ENCODE data around the gene ZNF649. TPM values are rescaled to one million over a fixed set of nuclear protein-coding genes. Genes with fewer than 3 reads are reported as not detected.
A peak's percentile ranks its signal among the peaks of the same experiment; 100 is the strongest.

The ZNF649 gene
- total RNA-seq: 5.4 and 15.6 TPM in 2 replicates

- H3K4me3 ChIP-seq (ENCODE audit: low read depth, low read length): peak within 1 kb of the TSS; percentile 99
- TF ChIP-seq CTCF (conservative IDR thresholded peaks at IDR 0.05; ENCODE audit: low read depth, low read length): peak; percentile 2
- DNase-seq (ENCODE audit: low read depth): peak; percentile 44
Measured at GRCh38 chr19:51904331-51905165, at the start of gene ZNF649. ZNF649 (minus strand) TSS chr19:51905017; CDS start chr19:51900107, 4,910 bp downstream.

GRCh38 chr19:51948975-51949374 lies 44.2 kb upstream of the ZNF649 start:
- DNase-seq (ENCODE audit: low read depth): no peak
- H3K4me3 ChIP-seq (ENCODE audit: low read depth, low read length): no peak overlapping the region

GRCh38 chr19:51946602-51947001 lies 41.8 kb upstream of the ZNF649 start:
- no peak for TF ChIP-seq CTCF (conservative IDR thresholded peaks at IDR 0.05; ENCODE audit: low read depth, low read length)
- no peak overlapping the region for H3K4me3 ChIP-seq (ENCODE audit: low read depth, low read length)
- DNase-seq (ENCODE audit: low read depth): no peak

More at GRCh38 chr19:51948975-51949374, 44.2 kb upstream of the ZNF649 start:
- TF ChIP-seq CTCF (conservative IDR thresholded peaks at IDR 0.05; ENCODE audit: low read depth, low read length): no peak

- TF ChIP-seq CTCF (conservative IDR thresholded peaks at IDR 0.05; ENCODE audit: low read depth, low read length): no peak
- H3K4me3 ChIP-seq (ENCODE audit: low read depth, low read length): no peak overlapping the region
- no peak for DNase-seq (ENCODE audit: low read depth)
Measured at GRCh38 chr19:51944798-51945552, 40.2 kb upstream of the ZNF649 start.

- TF ChIP-seq CTCF (conservative IDR thresholded peaks at IDR 0.05; ENCODE audit: low read depth, low read length): no peak
- no peak for DNase-seq (ENCODE audit: low read depth)
- H3K4me3 ChIP-seq (ENCODE audit: low read depth, low read length): no peak overlapping the region
Measured at GRCh38 chr19:51938936-51939335, 34.1 kb upstream of the ZNF649 start.

- no peak for DNase-seq (ENCODE audit: low read depth)
- no peak for TF ChIP-seq CTCF (conservative IDR thresholded peaks at IDR 0.05; ENCODE audit: low read depth, low read length)
- H3K4me3 ChIP-seq (ENCODE audit: low read depth, low read length): no peak overlapping the region
Measured at GRCh38 chr19:51931921-51932320, 27.1 kb upstream of the ZNF649 start.
